Astrocyte (in vitro differentiated cells and primary cell): ENCODE measurements around the gene NT5C3B. TPM values are rescaled to one million over a fixed set of nuclear protein-coding genes. Genes with fewer than 3 reads are reported as not detected.

Source experiments
- DNase-seq: peaks from one replicate; pipeline ENCODE4 v3.0.0-alpha.2; 2010; ENCODE audit warnings: low read depth
- FAIRE-seq: peaks from 2 replicates; lab custom pipeline; 2011; peaks lifted over from hg19 to GRCh38; lab: Jason Lieb, UNC
- H2AFZ ChIP-seq: 2 replicates; pipeline ENCODE4 v1.6.0; 2012; ENCODE audit warnings: low read depth, low read length, inconsistent platforms
- H3K27ac ChIP-seq: 2 replicates; pipeline ENCODE4 v1.5.1; 2011; ENCODE audit warnings: low read depth, low read length, inconsistent platforms
- H3K27me3 ChIP-seq: 2 replicates; pipeline ENCODE4 v1.6.0; 2011; ENCODE audit warnings: low read length, inconsistent platforms; ENCODE audit not compliant: insufficient read depth
- H3K36me3 ChIP-seq: 2 replicates; pipeline ENCODE4 v1.5.1; 2011; ENCODE audit warnings: low read length, inconsistent platforms; ENCODE audit not compliant: insufficient read depth
- H3K4me1 ChIP-seq: 2 replicates; pipeline ENCODE4 v1.5.1; 2011; ENCODE audit warnings: low read length, inconsistent platforms; ENCODE audit not compliant: insufficient read depth
- H3K4me2 ChIP-seq: 2 replicates; pipeline ENCODE4 v1.6.0; 2012; ENCODE audit warnings: low read length, inconsistent platforms
- H3K4me3 ChIP-seq: 2 replicates; pipeline ENCODE4 v1.5.1; 2011; ENCODE audit warnings: low read depth, mild to moderate bottlenecking, low read length, inconsistent platforms; ENCODE audit not compliant: insufficient read depth
- H3K79me2 ChIP-seq: 2 replicates; pipeline ENCODE4 v1.6.0; 2012; ENCODE audit warnings: mild to moderate bottlenecking, low read length, inconsistent platforms; ENCODE audit not compliant: insufficient read depth
- H3K9ac ChIP-seq: 2 replicates; pipeline ENCODE4 v1.6.0; 2012; ENCODE audit warnings: mild to moderate bottlenecking, low read length, inconsistent platforms
- H3K9me3 ChIP-seq: 2 replicates; pipeline ENCODE4 v1.5.1; 2012; ENCODE audit warnings: low read depth, mild to moderate bottlenecking, low read length, inconsistent platforms; ENCODE audit not compliant: insufficient read depth
- H4K20me1 ChIP-seq: 2 replicates; pipeline ENCODE4 v1.6.0; 2012; ENCODE audit warnings: low read length, inconsistent platforms; ENCODE audit not compliant: insufficient read depth
- H3K27ac Mint-ChIP-seq: one replicate; pipeline ENCODE4 v1.8.0; 2021; ENCODE audit warnings: mild to moderate bottlenecking, mixed read lengths; ENCODE audit not compliant: unreplicated experiment
- H3K27me3 Mint-ChIP-seq: one replicate; pipeline ENCODE4 v1.8.0; 2021; ENCODE audit warnings: low read depth, mixed read lengths; ENCODE audit not compliant: unreplicated experiment
- H3K36me3 Mint-ChIP-seq: one replicate; pipeline ENCODE4 v1.8.0; 2021; ENCODE audit warnings: low read depth, mixed read lengths; ENCODE audit not compliant: unreplicated experiment
- H3K4me1 Mint-ChIP-seq: one replicate; pipeline ENCODE4 v1.8.0; 2021; ENCODE audit warnings: low read depth, mixed read lengths; ENCODE audit not compliant: unreplicated experiment
- H3K4me3 Mint-ChIP-seq: one replicate; pipeline ENCODE4 v1.8.0; 2021; ENCODE audit warnings: mild to moderate bottlenecking, moderate library complexity, mixed read lengths; ENCODE audit not compliant: unreplicated experiment
- H3K9me3 Mint-ChIP-seq: one replicate; pipeline ENCODE4 v1.8.0; 2021; ENCODE audit warnings: mild to moderate bottlenecking, mixed read lengths; ENCODE audit not compliant: unreplicated experiment
- EZH2 ChIP-seq: IDR thresholded peaks from 2 replicates; pipeline ENCODE4 v1.6.1; 2012; ENCODE audit warnings: mild to moderate bottlenecking, low read length, inconsistent platforms; ENCODE audit not compliant: insufficient read depth
- total RNA-seq: library from RNA; stranded (reverse); gene quantifications from 2 replicates; pipeline ENCODE4 v1.2.1, GENCODE V29; 2021
- TF ChIP-seq, protein P1 (sequence below): IDR thresholded peaks from 2 replicates; pipeline ENCODE4 v1.5.1; 2011; ENCODE audit warnings: low read depth, mild to moderate bottlenecking, inconsistent platforms, low read length, moderate library complexity; ENCODE audit not compliant: insufficient read depth

Gene NT5C3B
- total RNA-seq, 1 donor from 2014 or later: 56.1 TPM

DNA sequence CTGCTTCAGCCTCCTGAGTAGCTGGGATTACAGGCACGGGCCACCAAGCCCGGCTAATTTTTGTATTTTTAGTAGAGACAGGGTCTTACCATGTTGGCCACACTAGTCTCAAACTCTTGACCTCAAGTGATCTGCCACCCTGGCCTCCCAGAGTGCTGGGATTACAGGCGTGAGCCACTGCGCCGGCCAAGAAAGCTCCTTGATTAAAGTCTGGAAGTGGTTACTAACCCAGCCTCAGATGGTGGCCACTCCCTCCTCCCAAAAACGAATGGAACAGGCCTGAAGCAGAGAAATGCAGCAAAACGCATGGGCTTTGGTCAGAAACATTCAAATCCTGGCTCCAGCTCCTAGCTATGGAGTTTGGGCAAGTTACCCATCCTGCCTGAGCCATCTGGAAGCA is 11.9 kb downstream of the NT5C3B start:
- peaks cover 41% of the 10 kb centered on the region for H4K20me1 ChIP-seq
- H3K27ac Mint-ChIP-seq: peak overlapping the region; percentile 34
- no peak overlapping the region for H2AFZ ChIP-seq
- no peak overlapping the region for H3K9ac ChIP-seq
- no peaks in the 10 kb centered on the region for H3K9me3 ChIP-seq
- H3K4me3 ChIP-seq: no peak overlapping the region
- no peaks in the 10 kb centered on the region for H3K27me3 Mint-ChIP-seq
- peaks cover 3% of the 10 kb centered on the region for H3K36me3 Mint-ChIP-seq
- H3K4me3 Mint-ChIP-seq: no peak overlapping the region
- H3K9me3 Mint-ChIP-seq: no peaks in the 10 kb centered on the region
- TF ChIP-seq, protein P1, sequence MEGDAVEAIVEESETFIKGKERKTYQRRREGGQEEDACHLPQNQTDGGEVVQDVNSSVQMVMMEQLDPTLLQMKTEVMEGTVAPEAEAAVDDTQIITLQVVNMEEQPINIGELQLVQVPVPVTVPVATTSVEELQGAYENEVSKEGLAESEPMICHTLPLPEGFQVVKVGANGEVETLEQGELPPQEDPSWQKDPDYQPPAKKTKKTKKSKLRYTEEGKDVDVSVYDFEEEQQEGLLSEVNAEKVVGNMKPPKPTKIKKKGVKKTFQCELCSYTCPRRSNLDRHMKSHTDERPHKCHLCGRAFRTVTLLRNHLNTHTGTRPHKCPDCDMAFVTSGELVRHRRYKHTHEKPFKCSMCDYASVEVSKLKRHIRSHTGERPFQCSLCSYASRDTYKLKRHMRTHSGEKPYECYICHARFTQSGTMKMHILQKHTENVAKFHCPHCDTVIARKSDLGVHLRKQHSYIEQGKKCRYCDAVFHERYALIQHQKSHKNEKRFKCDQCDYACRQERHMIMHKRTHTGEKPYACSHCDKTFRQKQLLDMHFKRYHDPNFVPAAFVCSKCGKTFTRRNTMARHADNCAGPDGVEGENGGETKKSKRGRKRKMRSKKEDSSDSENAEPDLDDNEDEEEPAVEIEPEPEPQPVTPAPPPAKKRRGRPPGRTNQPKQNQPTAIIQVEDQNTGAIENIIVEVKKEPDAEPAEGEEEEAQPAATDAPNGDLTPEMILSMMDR: no peak
- TF ChIP-seq EZH2: no peak
- no peaks in the 10 kb centered on the region for H3K79me2 ChIP-seq
- H3K4me1 Mint-ChIP-seq: no peaks in the 10 kb centered on the region
- H3K36me3 ChIP-seq: peaks cover 15% of the 10 kb centered on the region
- H3K27ac ChIP-seq: no peak overlapping the region
- H3K4me1 ChIP-seq: no peaks in the 10 kb centered on the region
- no peak for FAIRE-seq
- H3K27me3 ChIP-seq: no peaks in the 10 kb centered on the region
- no peak overlapping the region for H3K4me2 ChIP-seq
- no peak for DNase-seq

DNA sequence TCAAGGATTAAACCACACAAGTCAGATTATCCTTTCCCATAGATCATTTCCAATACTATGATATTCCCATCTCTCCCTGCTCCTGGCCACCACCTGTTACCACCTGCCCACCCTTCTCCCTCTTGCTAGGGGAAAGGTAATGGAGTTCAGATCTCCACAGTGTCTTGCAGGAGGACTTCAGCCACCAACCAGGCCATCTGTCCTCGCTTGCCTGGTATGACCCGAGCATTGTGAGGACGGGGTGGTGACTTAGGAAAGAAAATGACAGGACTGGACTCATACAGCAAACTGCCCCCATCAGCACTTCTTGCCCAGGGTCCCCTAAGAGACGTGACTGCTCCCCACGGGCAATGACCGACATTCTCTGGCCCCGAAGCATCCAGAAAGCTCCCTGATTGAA is 12.5 kb downstream of the NT5C3B start:
- Histone ChIP-seq H3K27me3 (no peaks in the 10 kb centered on the region), H3K27ac (no peak overlapping the region), H2AFZ (no peak overlapping the region), H3K79me2 (no peaks in the 10 kb centered on the region), H3K4me1 (no peaks in the 10 kb centered on the region), H3K4me2 (no peak overlapping the region), H3K36me3 (peaks cover 15% of the 10 kb centered on the region), H3K9me3 (no peaks in the 10 kb centered on the region), H3K9ac (no peak overlapping the region), H3K4me3 (no peak overlapping the region), H4K20me1 (peaks cover 44% of the 10 kb centered on the region)
- Mint-ChIP-seq H3K9me3 (no peaks in the 10 kb centered on the region), H3K4me3 (peak overlapping the region; percentile 20), H3K27ac (no peak overlapping the region), H3K4me1 (no peaks in the 10 kb centered on the region), H3K27me3 (no peaks in the 10 kb centered on the region), H3K36me3 (peaks cover 3% of the 10 kb centered on the region)
- TF ChIP-seq, protein P1: no peak
- TF ChIP-seq EZH2: no peak
- FAIRE-seq (no peak), DNase-seq (no peak)

DNA sequence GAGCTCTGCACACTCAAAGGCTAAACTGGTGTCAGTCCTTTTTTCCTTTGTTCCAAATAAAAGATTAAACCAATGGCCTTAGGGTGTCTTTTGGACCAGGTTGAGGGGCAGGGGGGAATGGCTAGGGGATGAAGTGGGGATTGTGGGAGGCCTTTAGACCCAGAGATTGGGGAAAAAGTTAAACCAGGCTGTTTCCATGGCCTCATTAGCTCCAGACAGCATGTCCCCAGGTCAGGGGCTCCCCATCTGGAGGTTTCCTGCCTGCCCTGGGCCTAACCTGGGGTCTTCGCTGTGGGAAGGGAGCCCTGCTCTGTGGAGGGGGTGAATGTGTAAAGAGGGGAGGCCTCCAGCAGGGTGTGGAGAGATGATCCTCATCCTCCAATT is 12.9 kb downstream of the NT5C3B start:
- H3K27me3 Mint-ChIP-seq: no peaks in the 10 kb centered on the region
- H3K9me3 ChIP-seq: no peaks in the 10 kb centered on the region
- no peak overlapping the region for H3K27ac ChIP-seq
- H3K4me1 ChIP-seq: no peaks in the 10 kb centered on the region
- no peak overlapping the region for H3K27ac Mint-ChIP-seq
- no peak overlapping the region for H3K4me3 ChIP-seq
- H3K4me3 Mint-ChIP-seq: no peak overlapping the region
- H3K4me1 Mint-ChIP-seq: no peaks in the 10 kb centered on the region
- H3K36me3 Mint-ChIP-seq: peaks cover 3% of the 10 kb centered on the region
- peaks cover 19% of the 10 kb centered on the region for H3K36me3 ChIP-seq
- H4K20me1 ChIP-seq: peaks cover 48% of the 10 kb centered on the region
- no peaks in the 10 kb centered on the region for H3K9me3 Mint-ChIP-seq
- H2AFZ ChIP-seq: no peak overlapping the region
- H3K27me3 ChIP-seq: no peaks in the 10 kb centered on the region
- no peak overlapping the region for H3K4me2 ChIP-seq
- H3K9ac ChIP-seq: no peak overlapping the region
- peaks cover 4% of the 10 kb centered on the region for H3K79me2 ChIP-seq
- DNase-seq: no peak
- FAIRE-seq: no peak
- TF ChIP-seq, protein P1: no peak
- TF ChIP-seq EZH2: no peak
